Ectodermal cell (in vitro differentiated cells): ENCODE measurements around the gene NELL1. TPM values are rescaled to one million over a fixed set of nuclear protein-coding genes. Genes with fewer than 3 reads are reported as not detected.

ENCODE experiments used
- H3K27ac ChIP-seq: 2 replicates; pipeline ENCODE4 v1.7.0; 2013; ENCODE audit warnings: mild to moderate bottlenecking, low read depth, low read length; ENCODE audit not compliant: insufficient read depth, poor library complexity, severe bottlenecking
- H3K27me3 ChIP-seq: 2 replicates; pipeline ENCODE4 v1.7.0; 2013; ENCODE audit warnings: mild to moderate bottlenecking, low read length; ENCODE audit not compliant: insufficient read depth, control insufficient read depth, poor library complexity, severe bottlenecking
- H3K36me3 ChIP-seq: one replicate; pipeline ENCODE4 v1.7.0; 2013; ENCODE audit warnings: low read length; ENCODE audit not compliant: control insufficient read depth, insufficient read depth
- H3K4me1 ChIP-seq: one replicate; pipeline ENCODE4 v1.7.0; 2013; ENCODE audit warnings: low read length; ENCODE audit not compliant: control insufficient read depth, insufficient read depth
- H3K4me3 ChIP-seq: 2 replicates; pipeline ENCODE4 v1.7.0; 2013; ENCODE audit warnings: low read depth, low read length, control low read depth; ENCODE audit not compliant: insufficient read depth
- H3K9me3 ChIP-seq: 2 replicates; pipeline ENCODE4 v1.7.0; 2013; ENCODE audit warnings: mild to moderate bottlenecking, low read length, moderate library complexity; ENCODE audit not compliant: control insufficient read depth
- WGBS, 2 experiments: methylation state at CpG; one replicate each; pipeline ENCODE4 v1.1.7; 2013; ENCODE audit warnings: missing lambda C conversion rate in 2 of 2; 5-methylcytosine and 5-hydroxymethylcytosine counted together
- polyA plus RNA-seq, 4 experiments: library from polyadenylated mRNA; stranded (reverse); fragments of 50-300 nt; gene quantifications; one replicate each; pipeline ENCODE4 v1.2.3, GENCODE V29; 2013

The NELL1 gene
- not detected for polyA plus RNA-seq (2013, experiment 1 of 4)
- 0.20 TPM for polyA plus RNA-seq (2013, experiment 2 of 4)
- 0.21 TPM for polyA plus RNA-seq (2013, experiment 3 of 4)
- polyA plus RNA-seq (2013, experiment 4 of 4), result 0.28 TPM

DNA sequence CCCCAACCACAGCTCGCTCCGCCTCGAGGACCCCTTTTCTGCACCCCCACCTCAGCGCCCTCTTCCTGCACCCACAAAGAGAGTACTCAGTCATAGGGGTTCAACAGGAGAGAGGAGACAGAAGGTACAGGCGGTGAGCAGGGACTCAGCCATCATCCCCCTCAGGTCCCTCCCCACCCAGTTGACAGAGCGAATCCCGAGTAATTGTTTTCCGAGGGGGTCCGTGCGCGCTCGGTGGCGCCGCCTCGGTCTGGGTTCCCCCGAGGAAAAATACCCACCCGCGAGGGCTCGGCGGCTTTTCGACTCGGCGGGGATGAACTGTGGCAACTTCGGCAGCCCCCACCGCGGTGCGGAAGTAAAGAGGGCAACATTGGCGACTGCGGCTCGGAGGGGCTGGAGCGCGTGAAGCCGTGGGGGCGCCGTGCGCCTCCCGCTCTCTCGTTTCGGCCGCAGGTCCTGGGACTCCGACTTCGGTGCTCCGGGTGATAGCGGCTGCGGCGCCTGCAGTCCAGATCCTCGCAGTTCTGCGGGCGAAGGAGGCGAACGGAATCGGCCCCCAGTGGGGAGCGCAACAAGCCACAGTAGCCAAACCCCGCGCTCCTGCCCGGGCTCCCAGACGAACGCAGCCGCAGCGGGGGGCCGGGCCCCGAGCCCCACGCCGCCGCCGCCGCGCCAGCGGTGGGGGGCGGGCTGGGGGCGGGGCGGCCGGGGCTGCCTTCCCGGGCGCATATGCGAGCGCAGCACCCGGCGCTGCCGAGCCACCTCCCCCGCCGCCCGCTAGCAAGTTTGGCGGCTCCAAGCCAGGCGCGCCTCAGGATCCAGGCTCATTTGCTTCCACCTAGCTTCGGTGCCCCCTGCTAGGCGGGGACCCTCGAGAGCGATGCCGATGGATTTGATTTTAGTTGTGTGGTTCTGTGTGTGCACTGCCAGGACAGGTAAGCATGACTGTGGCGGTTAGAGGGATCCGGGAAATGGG is at the start of gene NELL1:
Gene NELL1 (plus strand): TSS at position 743 of the 976 bp plus-strand sequence.
- peaks cover 22% of the 10 kb centered on the region for H3K4me1 ChIP-seq
- H3K9me3 ChIP-seq, result no peaks in the 10 kb centered on the region
- H3K27ac ChIP-seq, result no peak within 1 kb of the TSS
- H3K36me3 ChIP-seq, result no peaks in the 10 kb centered on the region
- peaks cover 66% of the 10 kb centered on the region for H3K27me3 ChIP-seq
- H3K4me3 ChIP-seq, result peak within 1 kb of the TSS; percentile 40
- WGBS, 2 experiments, result 1% methylated on average over 93 of the region's 93 CpGs

- H3K27me3 ChIP-seq, result no peaks in the 10 kb centered on the region
- H3K27ac ChIP-seq, result no peak overlapping the region
- H3K4me3 ChIP-seq, result no peak overlapping the region
- WGBS, 2 experiments, result 88 to 90% methylated on average over 2 of the region's 2 CpGs
- no peaks in the 10 kb centered on the region for H3K9me3 ChIP-seq
- H3K36me3 ChIP-seq, result no peaks in the 10 kb centered on the region
- no peaks in the 10 kb centered on the region for H3K4me1 ChIP-seq
Observed at GRCh38 chr11:20620988-20621387, 48.4 kb upstream of the NELL1 start.

- Histone ChIP-seq H3K9me3 (no peaks in the 10 kb centered on the region), H3K4me1 (no peaks in the 10 kb centered on the region), H3K27ac (no peak overlapping the region), H3K27me3 (no peaks in the 10 kb centered on the region), H3K4me3 (no peak overlapping the region), H3K36me3 (no peaks in the 10 kb centered on the region)
- 29% methylated on average over 6 of the region's 6 CpGs for WGBS, 2 experiments
Observed at GRCh38 chr11:20621679-20622078, 47.7 kb upstream of the NELL1 start.

GRCh38 chr11:20623252-20623651 is 46.1 kb upstream of the NELL1 start:
- Histone ChIP-seq H3K27ac (no peak overlapping the region), H3K4me1 (no peaks in the 10 kb centered on the region), H3K4me3 (no peak overlapping the region), H3K36me3 (no peaks in the 10 kb centered on the region), H3K27me3 (no peaks in the 10 kb centered on the region), H3K9me3 (no peaks in the 10 kb centered on the region)
- 79 to 82% methylated on average over 4 of the region's 4 CpGs for WGBS, 2 experiments

DNA sequence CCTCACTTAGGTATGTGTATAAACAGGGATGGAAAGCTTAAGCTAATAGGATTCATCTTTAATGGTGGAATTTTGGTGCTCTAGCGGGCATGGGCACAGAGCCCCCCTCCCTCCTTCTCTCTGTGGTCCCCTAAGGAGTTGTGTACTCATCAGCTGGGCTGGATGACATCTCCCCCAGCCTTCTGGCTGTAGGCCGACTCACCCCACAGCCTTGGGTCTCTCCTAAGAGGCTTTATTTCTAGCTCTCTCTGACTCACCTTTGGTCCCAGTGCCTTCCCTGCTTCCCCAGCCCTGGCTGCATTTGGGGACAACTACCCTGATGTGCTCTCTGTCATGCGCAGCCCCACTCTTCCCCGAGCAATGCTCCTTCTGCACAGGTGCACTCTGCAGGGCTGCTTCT is 43.1 kb upstream of the NELL1 start:
- 88% methylated on average over 4 of the region's 4 CpGs for WGBS, 2 experiments
- no peak overlapping the region for H3K27ac ChIP-seq
- H3K4me3 ChIP-seq, result no peak overlapping the region
- H3K4me1 ChIP-seq, result no peaks in the 10 kb centered on the region
- no peaks in the 10 kb centered on the region for H3K27me3 ChIP-seq
- H3K36me3 ChIP-seq, result no peaks in the 10 kb centered on the region
- no peaks in the 10 kb centered on the region for H3K9me3 ChIP-seq

DNA sequence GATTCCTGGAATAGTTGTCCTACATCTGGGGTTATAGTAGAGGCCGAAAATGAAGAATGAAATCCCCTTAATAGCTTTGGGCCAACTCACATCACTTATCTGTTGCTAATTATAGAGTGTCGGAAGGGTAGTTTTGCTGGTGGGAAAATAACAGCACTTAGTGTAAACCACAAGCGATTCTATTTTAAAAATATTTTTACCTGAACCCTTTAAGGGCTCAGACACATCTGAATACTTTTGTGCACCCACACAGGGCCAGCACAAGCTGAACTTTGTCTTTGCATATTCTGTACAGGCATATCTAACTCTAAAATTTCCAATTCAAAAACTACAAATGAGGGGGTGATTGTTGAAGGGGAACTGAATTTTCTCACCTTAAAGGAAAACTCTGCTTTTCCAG is 42.4 kb upstream of the NELL1 start:
- WGBS, 2 experiments, result 94 to 95% methylated on average over 1 to 3 of the region's 3 CpGs
- Histone ChIP-seq H3K4me3 (no peak overlapping the region), H3K4me1 (peaks cover 2% of the 10 kb centered on the region), H3K36me3 (no peaks in the 10 kb centered on the region), H3K27ac (no peak overlapping the region), H3K9me3 (no peaks in the 10 kb centered on the region), H3K27me3 (no peaks in the 10 kb centered on the region)

- Histone ChIP-seq H3K27me3 (no peaks in the 10 kb centered on the region), H3K27ac (no peak overlapping the region), H3K36me3 (no peaks in the 10 kb centered on the region), H3K9me3 (no peaks in the 10 kb centered on the region), H3K4me1 (peaks cover 2% of the 10 kb centered on the region), H3K4me3 (no peak overlapping the region)
- WGBS, 2 experiments, result 92 to 94% methylated on average over 3 of the region's 3 CpGs
Observed at GRCh38 chr11:20627701-20628100, 41.7 kb upstream of the NELL1 start.

DNA sequence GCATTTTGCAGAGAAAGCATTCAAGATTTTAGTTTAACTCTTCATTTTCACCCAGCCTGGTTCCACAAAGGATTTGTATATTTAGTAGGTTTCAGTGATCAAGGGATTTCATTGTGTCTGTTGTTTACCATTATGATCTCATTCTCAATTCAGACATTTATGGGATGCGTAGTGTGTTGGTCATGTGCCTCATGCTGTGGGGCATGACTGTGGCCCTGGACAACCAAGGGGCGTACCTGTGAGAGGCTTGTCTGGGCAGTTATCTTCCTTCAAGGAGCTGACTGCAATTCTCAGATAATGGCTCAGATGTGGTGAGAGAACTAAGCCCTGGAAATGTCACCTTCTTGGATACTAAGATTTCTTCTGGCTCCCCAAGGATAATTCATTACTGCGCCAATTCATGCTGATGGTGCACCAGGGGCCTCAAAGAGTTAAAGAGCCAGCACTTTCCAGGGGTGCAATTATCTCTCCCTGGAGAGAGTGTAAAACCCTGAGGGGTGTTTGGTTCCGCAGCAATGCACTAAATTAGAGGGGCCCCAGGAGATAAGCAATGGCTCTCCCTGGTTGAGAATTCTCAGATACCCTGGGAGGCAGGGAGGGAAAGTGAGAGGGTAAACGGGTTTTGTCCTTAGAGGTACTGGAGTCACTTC is 37.7 kb upstream of the NELL1 start:
- Histone ChIP-seq H3K4me3 (no peak overlapping the region), H3K27me3 (no peaks in the 10 kb centered on the region), H3K4me1 (peaks cover 2% of the 10 kb centered on the region), H3K36me3 (no peaks in the 10 kb centered on the region), H3K9me3 (no peaks in the 10 kb centered on the region), H3K27ac (no peak overlapping the region)
- 77 to 84% methylated on average over 5 of the region's 5 CpGs for WGBS, 2 experiments

DNA sequence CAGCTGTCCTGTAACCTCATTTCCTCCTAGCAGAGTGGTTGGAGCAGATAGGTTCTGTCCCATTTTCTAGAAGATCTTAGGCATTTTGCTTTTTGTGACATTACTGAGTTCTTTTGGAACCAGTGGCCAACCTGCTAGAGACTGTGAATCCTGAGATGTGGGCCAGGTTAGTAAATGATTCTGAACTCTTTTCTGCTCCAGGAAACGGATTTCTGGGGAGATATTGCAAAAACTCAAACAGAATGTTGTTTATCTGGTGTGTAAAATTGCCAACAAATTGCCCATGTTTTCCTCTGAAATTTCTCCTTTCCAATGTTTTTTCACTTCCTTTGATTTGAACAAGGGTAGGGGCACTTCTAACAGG is 37.2 kb upstream of the NELL1 start:
- H3K4me1 ChIP-seq, result peaks cover 2% of the 10 kb centered on the region
- H3K27ac ChIP-seq, result no peak overlapping the region
- H3K4me3 ChIP-seq, result no peak overlapping the region
- no peaks in the 10 kb centered on the region for H3K36me3 ChIP-seq
- WGBS, 2 experiments, result 85 to 87% methylated on average over 1 of the region's 1 CpG
- no peaks in the 10 kb centered on the region for H3K27me3 ChIP-seq
- no peaks in the 10 kb centered on the region for H3K9me3 ChIP-seq

DNA sequence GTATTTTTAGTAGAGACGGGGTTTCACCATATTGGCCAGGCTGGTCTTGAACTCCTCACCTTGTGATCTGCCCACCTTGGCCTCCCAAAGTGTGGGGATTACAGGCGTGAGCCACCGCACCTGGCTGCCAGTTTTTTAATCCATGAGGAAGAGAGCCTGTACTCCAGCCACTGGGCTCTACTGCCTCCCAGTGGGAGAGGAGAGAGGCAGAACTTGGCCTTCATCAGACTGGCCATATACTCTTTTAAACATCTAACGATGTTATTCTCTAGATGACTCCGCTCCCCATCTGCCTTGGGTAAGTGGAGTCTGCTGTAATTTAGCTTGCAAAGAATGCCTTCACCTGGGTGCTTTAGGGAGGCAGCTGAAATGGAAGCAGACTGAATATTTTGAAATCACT is 35.3 kb upstream of the NELL1 start:
- 90 to 93% methylated on average over 3 to 5 of the region's 5 CpGs for WGBS, 2 experiments
- Histone ChIP-seq H3K27ac (no peak overlapping the region), H3K9me3 (no peaks in the 10 kb centered on the region), H3K27me3 (no peaks in the 10 kb centered on the region), H3K4me3 (no peak overlapping the region), H3K36me3 (no peaks in the 10 kb centered on the region), H3K4me1 (peaks cover 2% of the 10 kb centered on the region)
